ENCODE measurements around the gene ZNF593OS. TPM values are rescaled to one million over a fixed set of nuclear protein-coding genes. Genes with fewer than 3 reads are reported as not detected.

The ZNF593OS gene
- total and polyA plus RNA-seq, 2 of the 8 experiments (the other 6 are each of a cell fraction or from before 2014, with no cell fraction given) = not detected

DNA sequence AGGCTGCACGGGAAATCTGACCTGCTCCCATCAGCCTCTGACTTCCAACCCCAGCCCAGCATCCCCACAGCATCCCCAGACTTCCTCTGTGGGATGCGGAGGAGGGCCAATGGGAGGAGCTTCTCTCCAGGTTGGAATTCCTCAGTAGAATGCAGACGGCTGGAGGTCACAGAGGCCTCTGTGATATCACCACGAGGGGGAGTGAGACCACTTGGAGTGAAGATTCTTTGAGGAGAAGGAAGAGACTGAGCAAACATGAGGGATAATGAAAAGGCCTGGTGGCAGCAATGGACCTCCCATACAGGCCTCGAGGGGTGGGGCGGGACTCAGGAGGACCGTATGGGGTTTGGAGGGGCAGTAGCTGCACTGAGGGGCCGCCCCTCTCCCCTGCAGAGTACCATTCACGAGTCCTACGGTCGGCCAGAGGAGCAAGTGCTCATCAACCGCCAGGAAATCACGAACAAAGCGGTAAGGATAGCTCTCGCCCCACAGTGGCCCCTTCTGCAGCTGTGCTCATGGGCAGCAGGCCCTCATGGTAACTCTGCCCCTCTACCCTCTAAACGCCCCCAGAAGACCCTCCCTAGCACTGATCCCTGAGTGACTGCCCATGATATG lies 18.8 kb upstream of the ZNF593OS start, which contains the start of gene CATSPER4 (continued):
- TF ChIP-seq RAD21 (IDR thresholded peaks at IDR 0.05 in 1 of 2, conservative IDR thresholded peaks at IDR 0.05 in 1 of 2; ENCODE audit: low read depth in 2 of 2, low read length in 2 of 2) = peak; percentile 68 to 74
- no peak for TF ChIP-seq HDAC6 (IDR thresholded peaks at IDR 0.05; ENCODE audit: low read depth, low read length)
- peak; percentile 46; the same call in 1 of the 2 replicates for TF ChIP-seq KDM1A (IDR thresholded peaks at IDR 0.05; ENCODE audit: borderline replicate concordance, low read length)

Data from H1 (cell line).